GM18868 (cell line): ENCODE results near the gene TIMM29.

Experiments used
- ATAC-seq: cut with Tn5 transposase; IDR thresholded peaks from one replicate; pipeline ENCODE4 v1.9.1; 2021; ENCODE audit warnings: mild to moderate bottlenecking, moderate library complexity; ENCODE audit not compliant: unreplicated experiment

The TIMM29 gene

GRCh38 chr19:10911579-10912363, 16.8 kb upstream of the TIMM29 start:
- ATAC-seq: no peak

GRCh38 chr19:10912619-10913018, 16.0 kb upstream of the TIMM29 start:
- no peak for ATAC-seq

GRCh38 chr19:10913716-10914340, 14.8 kb upstream of the TIMM29 start:
- no peak for ATAC-seq

GRCh38 chr19:10915130-10916091, 13.2 kb upstream of the TIMM29 start:
- no peak for ATAC-seq

- no peak for ATAC-seq
Observed at GRCh38 chr19:10916602-10917001, 12.0 kb upstream of the TIMM29 start.

- ATAC-seq: no peak
Observed at GRCh38 chr19:10918359-10918758, 10.3 kb upstream of the TIMM29 start.

- no peak for ATAC-seq
Observed at GRCh38 chr19:10919352-10920287, 9.0 kb upstream of the TIMM29 start.

- no peak for ATAC-seq
Observed at GRCh38 chr19:10920288-10920655, 8.3 kb upstream of the TIMM29 start.

GRCh38 chr19:10920781-10921180, 7.8 kb upstream of the TIMM29 start:
- ATAC-seq: no peak

GRCh38 chr19:10921199-10921909, 7.3 kb upstream of the TIMM29 start:
- ATAC-seq: no peak

- no peak for ATAC-seq
Observed at GRCh38 chr19:10921910-10922637, 6.5 kb upstream of the TIMM29 start.

- ATAC-seq: no peak
Observed at GRCh38 chr19:10922638-10923014, 6.0 kb upstream of the TIMM29 start.

- no peak for ATAC-seq
Observed at GRCh38 chr19:10923260-10924112, 5.1 kb upstream of the TIMM29 start.

GRCh38 chr19:10924597-10924996, 4.0 kb upstream of the TIMM29 start:
- no peak for ATAC-seq

- ATAC-seq: no peak
Observed at GRCh38 chr19:10927730-10928562, 665 bp upstream of the TIMM29 start.

GRCh38 chr19:10929402-10929794, 787 bp downstream of the TIMM29 start:
- no peak for ATAC-seq

GRCh38 chr19:10935371-10936059, 6.9 kb downstream of the TIMM29 start:
- no peak for ATAC-seq
